Activated CD4-positive, alpha-beta T cell treated with anti-CD3 and anti-CD28 coated beads, Interleukin-2, amount 50 U/mL, for 4 hours (primary cell): ENCODE measurements around the gene FAM120A.

ENCODE experiments used
- DNase-seq, 2 experiments: peaks; one replicate each; pipeline ENCODE4 v3.0.0-alpha.2; 2020

FAM120A gene

DNA sequence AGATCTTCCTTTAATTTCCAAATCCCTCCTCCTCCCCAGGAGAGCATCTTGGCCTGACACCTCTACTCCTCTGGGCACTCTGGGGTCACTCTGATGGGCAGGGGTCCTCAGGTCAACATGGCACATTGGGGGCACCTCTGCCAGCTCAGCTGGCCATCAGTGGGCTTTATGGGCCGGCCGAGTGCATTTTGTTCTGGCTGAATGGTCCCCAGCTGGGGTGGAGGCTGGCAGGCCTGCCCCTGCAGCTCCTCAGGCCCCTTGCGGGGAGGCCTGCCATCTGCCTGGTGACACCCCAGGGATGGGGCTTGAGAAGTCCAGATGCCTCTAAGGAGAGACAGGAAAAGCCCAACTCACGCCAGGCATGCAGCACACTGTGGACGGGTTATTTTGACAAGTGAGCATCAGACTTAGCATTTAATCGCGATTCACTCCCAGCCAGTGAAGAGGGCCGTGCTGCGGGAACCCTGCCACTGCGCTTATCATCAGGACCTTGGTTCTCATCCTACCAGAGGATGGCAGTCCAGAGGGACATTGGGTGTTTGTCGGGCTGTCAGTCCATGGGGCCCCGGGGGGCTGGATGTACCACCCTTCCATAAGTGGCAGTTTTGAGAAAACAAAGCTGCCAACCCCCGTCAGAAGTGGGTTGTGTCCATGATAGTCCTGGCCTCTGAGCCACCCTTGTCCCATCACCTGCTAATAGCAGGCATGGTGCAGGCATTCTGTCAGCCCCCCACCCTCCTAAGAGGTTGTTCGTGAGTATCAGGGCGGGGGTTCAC lies 146.6 kb downstream of the FAM120A start:
- DNase-seq: no peak

- DNase-seq: no peak
Observed at GRCh38 chr9:93598647-93599241, 147.3 kb downstream of the FAM120A start.

GRCh38 chr9:93599571-93600403 lies 148.3 kb downstream of the FAM120A start:
- DNase-seq: no peak

GRCh38 chr9:93600504-93600903 lies 149.0 kb downstream of the FAM120A start:
- DNase-seq: no peak

- no peak for DNase-seq
Observed at GRCh38 chr9:93601063-93601462, 149.6 kb downstream of the FAM120A start.

DNA sequence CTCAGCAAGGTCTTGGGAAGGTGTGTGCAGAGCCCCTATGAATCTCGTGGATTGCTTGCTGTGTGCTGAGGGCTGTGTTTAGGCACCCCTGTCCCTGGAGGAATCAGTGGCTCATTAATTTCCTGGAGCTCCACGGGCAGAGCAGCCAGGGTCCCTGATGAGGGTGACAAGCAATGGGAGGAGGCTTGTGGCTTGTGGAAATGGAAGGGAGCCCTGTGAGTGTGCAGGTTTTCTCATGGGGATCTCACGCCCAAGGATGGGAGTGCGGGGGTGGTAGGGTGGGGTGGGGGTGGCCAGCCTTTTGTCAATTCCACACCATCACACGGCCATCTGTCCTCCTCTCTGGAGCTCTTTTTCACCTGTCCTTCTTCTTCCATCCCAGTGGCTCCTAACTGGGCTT lies 150.2 kb downstream of the FAM120A start:
- no peak for DNase-seq

- DNase-seq: no peak
Observed at GRCh38 chr9:93603011-93603410, 151.5 kb downstream of the FAM120A start.

- no peak for DNase-seq
Observed at GRCh38 chr9:93603906-93604326, 152.4 kb downstream of the FAM120A start.

GRCh38 chr9:93606187-93606586 lies 154.7 kb downstream of the FAM120A start:
- no peak for DNase-seq

GRCh38 chr9:93610206-93610605 lies 158.7 kb downstream of the FAM120A start:
- no peak for DNase-seq

- no peak for DNase-seq
Observed at GRCh38 chr9:93612052-93612795, 160.7 kb downstream of the FAM120A start.

- no peak for DNase-seq
Observed at GRCh38 chr9:93612796-93613154, 161.3 kb downstream of the FAM120A start.

GRCh38 chr9:93613174-93613573 lies 161.7 kb downstream of the FAM120A start:
- no peak for DNase-seq

DNA sequence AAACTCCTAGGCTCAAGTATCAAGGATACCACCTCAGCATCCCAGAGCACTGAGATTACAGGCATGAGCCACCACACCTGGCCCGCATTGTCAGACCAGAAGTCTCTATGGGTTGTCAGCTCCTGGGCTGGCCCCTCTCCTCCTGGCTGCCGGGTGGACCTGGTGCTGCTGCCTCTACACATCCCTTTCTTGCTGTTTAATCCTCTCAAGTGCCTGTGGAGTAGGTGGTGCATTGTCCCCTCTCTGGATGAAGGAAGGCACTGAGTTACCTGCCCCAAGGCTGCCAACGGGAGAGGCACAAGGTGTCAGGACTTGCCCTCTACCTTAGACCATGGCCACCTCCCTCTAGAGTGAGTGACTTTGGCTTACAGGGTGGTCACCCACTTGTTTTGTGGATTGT lies 162.3 kb downstream of the FAM120A start:
- no peak for DNase-seq

GRCh38 chr9:93614830-93615468 lies 163.5 kb downstream of the FAM120A start:
- DNase-seq: no peak
